Colon (tissue), 2 donors: ENCODE results near the gene CACNB1.

Experiments
- FAIRE-seq: peaks from 2 replicates; lab custom pipeline; 2012; peaks lifted over from hg19 to GRCh38; lab: Jason Lieb, UNC
- donor health status: control.
- donor health status: control.

CACNB1 gene

DNA sequence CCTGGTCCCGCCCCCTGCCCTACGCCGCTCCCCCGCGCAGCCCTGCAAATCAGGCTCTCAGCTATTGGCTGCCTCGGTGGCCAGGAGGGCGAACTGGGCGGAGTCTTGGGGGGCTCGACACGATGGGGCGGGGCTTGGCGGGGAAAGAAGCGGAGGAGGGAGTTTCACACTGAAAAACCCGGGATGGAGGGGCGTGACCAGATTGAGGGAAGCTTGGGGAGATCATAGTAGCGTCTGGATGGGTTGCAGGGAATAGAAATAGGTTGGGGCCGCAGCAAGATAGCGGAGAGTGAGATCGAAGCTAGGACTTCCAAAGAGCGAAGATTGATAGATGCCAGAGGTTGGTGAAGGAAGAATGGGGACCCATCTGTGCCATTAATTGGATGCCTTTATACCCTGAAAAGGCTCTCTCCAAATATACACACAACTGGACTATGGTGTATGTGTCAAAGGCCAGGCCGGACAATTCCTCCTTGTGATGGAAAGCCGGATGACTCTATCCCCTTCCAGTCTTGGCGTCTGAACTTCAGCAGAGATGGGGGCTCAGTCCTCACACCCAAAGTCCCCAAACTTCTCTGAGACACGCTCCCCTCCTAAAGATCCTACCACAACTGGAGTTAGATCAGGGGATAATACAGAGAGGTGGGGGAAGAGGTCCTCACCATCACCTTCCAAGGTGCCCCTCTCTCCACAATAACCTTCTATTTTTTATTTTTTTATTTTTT is 28.7 kb upstream of the CACNB1 start:
- FAIRE-seq, result no peak

DNA sequence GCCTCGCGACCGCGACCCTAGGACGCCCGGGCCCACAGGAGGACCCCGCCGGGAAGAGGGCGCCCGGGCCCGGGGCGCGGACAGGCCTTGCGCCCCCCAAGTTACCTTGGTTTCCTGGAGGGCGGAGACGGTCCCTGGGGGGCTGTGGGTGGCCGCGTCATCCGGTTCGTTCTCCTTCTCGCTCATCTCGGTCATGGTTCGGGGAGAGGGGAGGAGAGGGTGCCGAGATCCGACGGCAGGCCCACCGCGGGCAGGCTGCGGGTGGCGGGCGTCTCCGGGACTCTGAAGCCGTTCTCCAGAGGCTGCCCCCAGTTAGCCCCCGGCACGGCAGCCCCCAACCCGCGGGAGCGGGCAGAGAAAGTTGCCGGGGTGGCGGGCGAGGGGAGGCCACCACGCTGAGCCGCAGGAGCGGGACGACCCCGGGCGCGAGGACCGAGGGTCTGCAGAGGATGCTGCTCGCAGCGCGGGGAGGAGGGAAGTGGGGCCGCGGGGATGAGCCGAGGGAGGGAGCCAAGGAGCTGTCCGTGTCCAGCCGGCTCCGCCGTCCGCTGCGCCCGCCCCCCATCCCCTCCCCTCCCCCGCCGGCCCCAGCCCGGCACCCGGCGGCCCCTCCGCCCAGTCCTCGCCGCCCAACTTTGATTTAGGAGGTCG is 28.0 kb upstream of the CACNB1 start, which contains the start of gene STAC2:
STAC2 (minus strand) TSS at position 638 of the 651 bp plus-strand sequence; CDS start at position 195, 443 bp downstream.
- FAIRE-seq, result no peak

DNA sequence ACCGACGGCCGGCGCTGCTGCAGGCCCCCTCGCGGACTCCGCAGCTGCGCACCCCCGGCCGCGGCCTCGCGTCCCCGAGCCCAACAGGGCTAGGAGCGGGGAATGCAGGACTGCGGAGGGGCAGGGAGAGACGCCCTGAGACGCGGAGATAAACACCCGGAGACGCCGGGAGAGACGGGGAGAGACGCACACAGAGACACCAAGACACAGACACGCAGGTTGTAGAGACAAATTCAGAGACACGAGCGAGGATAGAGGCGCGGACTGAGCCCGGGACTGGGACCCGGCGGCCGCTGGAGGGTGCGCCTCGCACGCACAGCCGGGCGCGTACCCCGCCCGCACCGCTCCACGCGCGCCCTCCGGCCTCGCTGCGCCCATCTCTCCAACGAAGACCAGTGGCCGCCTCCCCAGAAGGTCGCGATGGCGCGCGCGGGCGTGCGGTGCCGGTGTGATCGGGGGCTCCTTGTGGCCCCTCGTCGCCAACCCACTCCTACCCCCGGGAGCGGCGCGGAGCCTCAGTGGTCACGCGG is 27.4 kb upstream of the CACNB1 start:
- no peak for FAIRE-seq

DNA sequence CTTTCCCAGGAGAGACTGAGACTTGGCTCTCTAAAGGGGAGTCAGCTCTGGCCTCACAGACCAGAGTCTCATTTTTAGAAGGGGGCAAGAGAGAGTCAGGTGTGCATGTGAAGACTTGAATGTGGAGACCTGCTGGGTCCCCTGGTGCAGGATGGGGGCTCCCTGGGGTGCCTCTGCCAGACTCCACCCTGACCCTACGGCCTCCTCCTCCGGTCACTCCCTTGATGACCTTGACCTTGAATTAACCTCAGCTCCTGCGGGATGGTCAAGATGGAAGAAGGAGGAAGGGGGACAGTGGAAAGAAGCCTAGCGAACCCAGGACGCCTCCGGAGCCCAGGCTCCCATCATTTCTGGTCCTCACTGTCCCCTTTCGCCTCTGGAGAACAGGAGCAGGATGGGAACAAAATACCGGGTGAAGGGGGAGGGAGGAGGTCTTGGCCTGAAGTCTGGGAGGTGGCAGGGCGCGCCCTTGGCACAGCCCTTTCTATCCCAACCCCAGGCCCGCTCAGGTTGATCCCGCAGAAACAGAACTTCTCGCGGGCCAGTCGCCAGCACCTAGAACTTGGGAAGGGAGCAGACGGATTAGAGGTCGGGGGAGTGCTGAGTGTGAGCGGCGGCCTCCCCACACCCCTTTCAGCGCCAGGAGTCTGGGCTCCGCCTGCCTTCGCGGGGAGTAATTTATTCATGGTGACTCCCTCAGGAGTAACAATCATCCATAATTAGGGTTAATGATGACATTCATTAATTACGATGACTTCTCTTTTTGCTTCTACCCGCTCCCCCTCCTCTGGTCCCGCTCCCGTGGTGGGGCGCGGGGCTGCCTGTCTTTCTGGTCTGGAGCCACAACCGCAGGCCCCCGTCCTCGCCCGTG is 26.7 kb upstream of the CACNB1 start:
- no peak for FAIRE-seq

DNA sequence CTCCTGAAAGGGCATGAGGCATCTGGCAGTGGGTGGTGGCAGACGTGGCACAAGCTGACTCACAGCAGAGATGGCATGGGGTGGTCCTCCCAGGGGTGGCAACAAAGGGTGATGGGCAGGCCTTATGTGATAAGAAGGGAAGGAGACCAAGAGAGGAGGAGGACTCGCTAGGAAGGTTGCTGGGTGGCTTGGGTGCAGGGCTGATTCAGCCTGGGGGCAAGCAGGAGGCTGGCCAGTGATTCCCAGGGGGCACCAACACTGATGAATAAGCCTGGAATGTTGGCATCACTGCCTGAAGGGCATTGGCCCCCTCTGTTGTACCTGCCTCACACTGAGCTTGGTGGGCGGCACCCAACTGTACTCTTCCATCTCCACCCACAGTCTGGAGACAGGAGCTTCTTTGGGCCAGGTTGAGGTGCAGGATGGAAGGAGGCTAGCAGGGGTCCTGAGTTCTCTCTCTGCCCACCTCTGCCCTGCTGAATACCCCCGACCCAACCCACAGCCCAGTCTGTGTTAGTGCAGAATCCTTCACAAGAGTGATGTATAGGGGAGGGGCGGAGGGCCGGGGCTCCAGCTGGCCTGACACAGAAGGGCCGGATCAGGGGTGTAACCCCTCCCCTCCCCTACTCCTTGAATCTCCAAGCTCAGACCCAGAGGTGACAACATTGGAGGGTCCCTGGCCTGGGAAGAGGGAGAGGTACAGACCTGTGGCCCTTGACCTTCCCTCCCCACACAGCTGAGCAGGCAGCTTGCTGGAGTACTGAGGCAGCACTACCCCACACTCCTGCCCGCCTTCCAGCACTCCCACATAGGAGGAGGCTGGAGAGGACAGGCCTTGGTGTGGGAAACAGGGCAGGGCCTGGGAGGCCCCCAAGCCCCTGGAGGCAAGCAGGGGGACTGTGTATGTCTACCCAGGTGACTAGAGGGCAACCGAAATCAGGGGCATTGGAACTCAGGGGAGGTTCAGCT is 25.7 kb upstream of the CACNB1 start:
- FAIRE-seq, result no peak

DNA sequence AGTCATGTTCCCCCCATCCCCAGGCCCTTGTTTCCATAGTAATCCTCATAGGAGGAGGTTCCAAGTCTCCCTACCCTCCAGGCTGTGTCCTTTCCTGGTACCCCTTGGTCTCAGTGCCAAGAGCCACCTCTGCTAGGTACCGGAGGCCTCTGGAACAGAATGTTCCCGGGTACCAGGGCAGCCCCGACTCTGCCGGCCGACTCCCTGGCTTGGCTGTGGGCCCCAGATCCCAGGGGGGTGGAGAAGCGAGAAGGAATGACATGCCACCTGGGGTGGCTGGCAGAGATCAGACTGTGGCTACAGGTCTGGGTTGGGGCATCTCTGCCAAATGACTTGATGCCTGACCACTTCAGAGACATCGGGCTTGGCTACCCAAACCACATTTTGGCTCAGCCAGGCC is 24.7 kb upstream of the CACNB1 start:
- FAIRE-seq, result no peak

DNA sequence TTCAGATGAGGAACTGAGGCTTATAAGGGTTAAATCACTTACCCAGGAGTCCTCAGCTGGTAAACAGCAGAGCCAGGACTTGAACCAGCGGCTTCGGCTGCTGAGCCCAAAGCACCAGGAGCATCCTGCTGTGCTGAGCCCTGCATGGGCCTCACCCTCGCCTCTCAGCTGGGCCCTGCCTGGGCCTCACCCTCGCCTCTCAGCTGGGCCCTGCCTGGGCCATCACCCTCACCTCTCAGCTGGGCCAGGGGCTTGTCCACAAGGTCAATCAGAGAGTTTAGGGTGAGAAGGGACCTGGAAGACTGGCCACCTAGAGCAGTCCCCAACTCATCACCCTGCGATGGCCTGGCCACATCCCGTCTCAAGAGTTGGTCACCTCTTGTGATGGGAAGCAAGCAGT is 24.1 kb upstream of the CACNB1 start:
- FAIRE-seq, result no peak

DNA sequence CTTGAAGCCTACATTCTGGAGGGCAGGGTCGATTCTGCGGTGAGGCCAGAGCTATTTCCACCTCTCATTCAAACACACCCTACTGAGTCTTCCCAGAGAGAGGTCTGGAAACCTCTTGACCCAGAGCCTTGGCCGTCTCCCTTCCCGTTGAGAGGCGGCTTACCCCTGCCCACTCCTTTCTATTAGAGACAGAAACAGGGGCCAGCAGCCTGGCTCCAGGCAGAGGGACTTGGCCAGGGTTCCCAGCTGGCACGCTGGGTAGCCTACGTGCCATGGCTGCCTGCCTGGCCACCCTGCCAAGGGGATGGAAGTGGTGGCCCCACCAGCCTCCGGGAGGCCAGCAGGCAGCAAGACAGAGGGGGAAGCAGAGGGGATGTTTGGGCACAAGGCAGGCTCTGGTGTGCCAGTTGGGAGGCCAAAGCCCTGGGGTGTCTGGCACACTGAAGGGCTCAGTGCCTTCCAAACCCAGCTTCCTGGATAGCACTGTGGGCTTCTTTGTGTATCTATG is 22.2 kb upstream of the CACNB1 start:
- FAIRE-seq, result no peak

DNA sequence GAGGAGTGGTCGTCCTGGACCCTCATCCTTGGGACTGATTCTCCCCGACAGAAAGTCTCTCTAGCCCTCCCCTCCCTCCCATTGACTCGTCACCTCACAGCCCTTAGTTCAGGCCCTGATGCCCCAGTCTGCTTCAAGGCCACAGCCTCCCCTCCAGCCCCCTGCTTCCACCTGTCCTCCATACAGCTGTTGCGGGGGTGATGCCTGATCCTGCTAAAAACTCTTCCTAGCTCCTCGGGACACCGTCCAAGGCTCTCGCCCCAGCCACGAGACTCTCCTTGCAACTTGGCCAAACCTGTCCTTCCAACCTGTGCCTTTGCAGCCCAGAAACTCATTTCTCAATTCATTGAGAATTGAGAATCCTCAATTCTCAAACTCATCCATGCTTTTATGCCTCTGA is 21.4 kb upstream of the CACNB1 start:
- FAIRE-seq, result no peak

DNA sequence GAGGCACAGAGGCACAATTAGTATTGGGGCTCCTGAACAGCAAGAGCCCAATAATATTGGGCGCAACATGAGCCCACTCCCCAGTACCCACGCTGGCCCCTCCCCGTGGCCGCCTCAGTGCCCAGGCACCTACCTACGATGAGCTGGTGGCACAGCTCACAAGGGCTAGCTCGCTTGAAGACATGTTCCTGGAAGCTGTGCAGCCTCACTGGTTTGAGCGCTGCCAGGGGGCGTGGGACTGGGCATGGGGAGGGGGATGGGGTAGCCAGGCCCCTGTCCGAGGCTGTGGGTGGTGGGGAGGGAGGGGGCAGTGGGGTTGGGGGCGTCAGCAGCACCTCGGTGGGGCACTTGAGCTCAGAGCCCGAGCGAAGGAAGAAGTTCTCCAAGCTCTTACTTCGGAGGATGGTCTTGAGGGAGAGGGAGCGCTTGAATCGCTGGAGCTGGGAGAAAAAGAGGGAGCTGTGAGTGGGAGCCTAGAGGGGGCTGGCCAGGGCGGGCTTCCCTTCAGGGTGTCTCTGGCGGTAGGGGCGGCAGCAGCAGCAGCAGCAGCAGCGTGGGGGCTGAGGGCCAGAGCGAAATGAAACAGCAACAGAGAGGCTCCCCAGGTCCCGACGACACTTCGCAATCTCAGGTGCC is 20.4 kb upstream of the CACNB1 start:
- FAIRE-seq, result no peak

DNA sequence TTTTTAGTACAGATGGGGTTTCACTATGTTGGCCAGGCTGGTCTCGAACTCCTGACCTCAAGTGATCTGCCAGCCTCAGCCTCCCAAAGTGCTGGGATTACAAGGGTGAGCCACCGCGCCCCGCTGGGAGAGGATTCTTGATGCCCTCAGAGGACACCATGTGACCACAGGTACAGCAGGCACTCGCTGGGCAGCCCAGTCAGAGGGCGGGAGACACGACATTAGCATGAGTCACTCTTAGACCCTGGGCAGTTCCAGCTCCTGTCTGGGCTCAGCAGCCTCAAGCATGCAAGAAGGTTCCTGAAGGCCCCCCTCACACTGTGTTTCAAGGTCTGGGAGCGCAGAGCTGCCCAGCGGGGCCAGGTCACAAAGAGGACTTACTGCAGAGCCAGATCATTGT is 16.4 kb upstream of the CACNB1 start:
- FAIRE-seq, result no peak

DNA sequence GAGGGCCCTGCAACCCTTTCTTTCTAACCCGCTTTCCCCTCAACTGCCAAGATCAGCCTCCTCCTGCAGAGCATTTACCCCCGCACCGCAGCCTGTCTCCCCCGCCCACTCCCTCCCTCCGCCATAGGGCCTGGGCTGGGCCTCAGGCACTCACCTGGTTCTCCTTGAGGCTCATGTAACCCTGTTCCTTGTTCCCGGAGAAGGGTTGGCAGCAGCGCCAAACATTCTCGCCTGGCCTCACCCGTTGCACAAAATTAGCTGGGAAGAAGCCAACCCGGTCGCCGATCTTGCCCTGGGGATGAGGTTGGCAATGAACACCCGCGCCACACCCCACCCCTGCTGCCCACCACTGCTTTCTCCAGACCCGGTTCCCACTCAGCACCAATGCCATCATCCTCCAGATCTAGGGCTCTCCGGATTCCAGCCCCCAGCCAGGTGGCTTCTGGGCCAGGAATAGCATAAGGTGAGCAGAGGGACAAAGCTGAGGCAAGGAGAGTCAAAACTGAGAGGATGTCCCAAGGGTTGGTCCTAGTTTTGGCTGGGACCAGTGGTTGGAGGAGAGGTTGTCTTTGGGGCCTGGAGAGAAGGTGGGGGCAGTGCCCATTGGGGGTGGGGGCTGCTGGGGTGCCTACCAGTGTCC is 15.5 kb upstream of the CACNB1 start:
- FAIRE-seq, result no peak

DNA sequence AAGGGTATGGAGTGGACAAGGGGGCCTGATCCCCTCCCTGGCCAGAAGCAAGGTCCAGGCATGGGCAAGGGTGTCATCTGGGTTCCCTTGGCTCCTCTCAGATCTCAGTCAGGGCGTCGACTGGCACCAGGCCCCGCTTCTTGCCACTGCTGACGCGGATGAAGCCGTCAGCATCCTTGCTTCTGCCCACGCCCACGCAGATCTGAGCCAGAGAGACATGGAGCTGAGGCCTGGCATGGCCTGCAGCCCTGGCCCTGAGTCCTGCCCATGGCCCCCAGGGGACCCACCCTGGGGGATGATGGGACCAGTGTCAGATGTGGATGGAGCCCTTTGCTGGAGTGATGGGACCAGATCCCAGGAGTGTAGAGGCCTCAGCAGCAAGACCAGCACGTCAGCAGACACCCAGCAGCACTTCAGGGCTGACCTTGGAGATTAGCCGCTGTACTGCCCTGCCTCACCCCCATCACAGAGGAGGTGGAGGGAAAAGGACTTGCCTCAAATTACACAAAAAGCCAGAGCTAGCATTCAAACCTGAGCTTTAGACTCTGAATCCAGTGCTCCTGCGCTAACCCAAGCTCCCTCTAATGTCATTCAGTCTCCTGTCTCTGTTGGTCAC is 14.8 kb upstream of the CACNB1 start:
- no peak for FAIRE-seq

DNA sequence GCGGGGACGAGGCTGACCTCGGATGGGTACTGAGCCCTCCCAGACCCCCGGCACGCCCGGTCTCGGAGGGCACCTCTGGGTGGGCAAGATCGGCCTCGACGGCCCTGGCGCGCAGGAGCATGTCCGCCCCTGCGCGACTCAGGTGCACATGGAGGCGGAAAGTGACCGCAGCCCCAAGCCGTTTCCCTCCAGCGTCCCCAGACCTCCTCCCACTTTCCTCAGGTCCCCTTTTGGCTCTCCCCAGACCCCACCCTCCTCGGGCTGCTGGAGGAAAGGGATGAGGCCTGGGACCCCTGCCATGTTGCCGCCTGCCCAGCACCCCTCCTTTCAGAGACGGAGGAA is 12.6 kb upstream of the CACNB1 start:
- no peak for FAIRE-seq

DNA sequence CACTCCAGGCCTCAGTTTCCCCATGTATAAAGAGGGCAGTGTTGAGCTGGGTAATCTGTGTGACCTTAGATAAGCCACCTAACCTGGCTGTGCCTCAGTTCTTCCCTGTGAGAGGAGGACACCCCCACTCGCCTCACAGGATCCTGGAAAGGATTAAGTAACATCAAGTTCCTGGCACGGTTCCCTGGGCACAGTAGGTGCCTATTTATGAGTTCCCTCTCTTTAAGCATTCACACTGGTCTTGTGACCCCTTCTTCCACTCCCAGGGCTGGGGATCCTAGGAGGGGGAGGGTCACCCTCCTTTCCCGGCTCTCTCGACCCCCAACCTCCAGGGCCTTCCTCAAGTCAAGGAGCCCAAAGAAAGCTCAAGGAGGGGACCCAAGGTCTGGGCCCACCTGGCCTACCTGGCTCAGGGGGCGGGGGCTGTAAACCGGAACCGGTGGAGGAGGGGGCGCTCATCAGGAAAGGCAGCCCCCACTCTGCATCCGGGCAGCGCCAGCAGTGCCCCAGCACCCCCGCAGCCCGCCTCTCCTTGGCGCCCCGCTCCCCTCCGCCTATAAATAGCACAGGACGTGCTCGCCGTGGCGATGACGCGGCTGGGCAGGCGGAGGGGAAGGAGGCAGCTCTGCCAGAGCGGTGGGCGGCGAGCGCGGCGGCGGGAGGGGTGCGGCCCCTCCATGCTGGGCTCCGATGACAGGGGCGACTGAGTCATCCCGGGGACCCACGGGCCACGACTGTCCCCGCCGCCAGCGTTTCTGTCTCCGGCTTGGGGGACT is 12.0 kb upstream of the CACNB1 start:
- FAIRE-seq, result no peak

DNA sequence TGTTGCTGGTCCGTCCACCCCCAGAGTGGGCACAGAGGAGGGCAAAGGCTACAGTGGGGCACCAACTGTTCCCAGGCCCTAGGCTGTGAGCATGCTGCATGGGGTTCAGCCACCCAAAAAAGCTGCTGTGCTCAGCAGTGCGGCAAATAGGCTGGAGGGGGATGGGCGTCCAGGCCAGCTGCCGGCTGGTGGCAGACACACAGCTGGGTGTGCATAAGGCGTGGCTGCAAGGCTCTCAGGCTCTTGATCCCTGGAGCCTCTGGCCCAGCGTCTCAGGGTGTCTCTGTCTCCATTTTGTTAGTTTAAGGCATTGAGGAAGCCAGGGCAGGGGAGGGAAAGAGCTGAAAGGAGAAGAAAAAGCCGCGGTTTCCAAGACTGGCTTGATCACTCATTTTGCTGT is 11.4 kb upstream of the CACNB1 start:
- no peak for FAIRE-seq

DNA sequence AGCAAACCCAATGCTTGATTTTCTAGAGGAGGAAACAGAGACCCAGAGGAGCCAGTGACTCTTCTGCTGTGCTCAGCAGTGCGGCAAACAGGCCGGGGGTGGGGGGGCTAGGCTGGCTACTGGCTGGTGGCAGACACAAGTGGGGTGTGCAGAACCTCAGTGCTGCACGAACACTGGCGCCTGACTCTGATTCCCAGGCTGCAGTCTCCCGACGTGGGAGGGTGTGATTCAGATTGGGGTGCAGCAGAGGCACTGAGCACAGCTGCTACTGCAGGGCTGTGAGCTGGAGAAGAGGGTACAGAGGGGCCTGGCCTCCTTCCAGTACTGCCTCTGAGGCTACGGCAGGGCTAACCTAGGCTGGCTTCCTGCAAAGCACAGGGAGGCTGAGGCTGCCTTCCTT is 10.7 kb upstream of the CACNB1 start:
- no peak for FAIRE-seq

DNA sequence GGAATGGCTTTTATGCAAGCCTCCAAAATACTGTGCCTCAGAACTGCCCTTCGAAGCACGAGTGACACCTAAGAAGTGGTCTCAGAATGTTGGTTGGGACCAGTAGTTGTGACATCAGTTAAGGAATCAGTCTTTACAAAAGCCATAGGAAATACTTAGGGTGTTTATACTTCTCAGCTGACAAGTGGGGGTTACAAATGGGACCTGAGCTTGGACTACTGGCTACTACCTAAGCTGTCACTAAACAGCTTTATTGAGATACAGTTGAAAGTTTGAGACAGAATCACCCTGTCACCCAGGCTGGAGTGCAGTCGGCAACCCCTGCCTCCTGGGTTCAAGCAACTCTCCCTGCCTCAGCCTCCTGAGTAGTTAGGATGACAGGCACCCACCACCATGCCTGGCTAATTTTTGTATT is 7.7 kb upstream of the CACNB1 start:
- FAIRE-seq, result no peak

DNA sequence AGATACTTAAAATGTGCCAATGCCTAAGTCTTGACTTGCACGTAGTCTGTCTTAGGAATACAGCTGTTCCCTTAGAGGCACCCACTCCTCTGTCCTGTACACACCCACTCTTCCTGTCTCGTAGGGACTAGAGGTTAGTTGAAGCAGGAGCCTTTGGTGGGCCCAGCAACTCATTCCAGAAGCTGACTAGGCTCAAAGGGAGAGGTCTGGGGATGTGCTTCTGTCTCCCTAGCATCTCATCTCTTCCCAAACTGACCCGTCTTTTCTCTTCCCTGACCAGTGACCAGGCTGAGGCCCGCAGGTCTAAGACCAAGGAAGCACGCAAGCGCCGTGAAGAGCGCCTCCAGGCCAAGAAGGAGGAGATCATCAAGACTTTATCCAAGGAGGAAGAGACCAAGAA is 6.8 kb upstream of the CACNB1 start:
- FAIRE-seq, result no peak
